HPDE6-E6E7 (cell line): ENCODE measurements around the gene SPRTN.

Experiments used
- DNase-seq: peaks from one replicate; pipeline ENCODE4 v3.0.0; 2011; ENCODE audit warnings: missing footprints; ENCODE audit errors: extremely low spot score

SPRTN gene

DNA sequence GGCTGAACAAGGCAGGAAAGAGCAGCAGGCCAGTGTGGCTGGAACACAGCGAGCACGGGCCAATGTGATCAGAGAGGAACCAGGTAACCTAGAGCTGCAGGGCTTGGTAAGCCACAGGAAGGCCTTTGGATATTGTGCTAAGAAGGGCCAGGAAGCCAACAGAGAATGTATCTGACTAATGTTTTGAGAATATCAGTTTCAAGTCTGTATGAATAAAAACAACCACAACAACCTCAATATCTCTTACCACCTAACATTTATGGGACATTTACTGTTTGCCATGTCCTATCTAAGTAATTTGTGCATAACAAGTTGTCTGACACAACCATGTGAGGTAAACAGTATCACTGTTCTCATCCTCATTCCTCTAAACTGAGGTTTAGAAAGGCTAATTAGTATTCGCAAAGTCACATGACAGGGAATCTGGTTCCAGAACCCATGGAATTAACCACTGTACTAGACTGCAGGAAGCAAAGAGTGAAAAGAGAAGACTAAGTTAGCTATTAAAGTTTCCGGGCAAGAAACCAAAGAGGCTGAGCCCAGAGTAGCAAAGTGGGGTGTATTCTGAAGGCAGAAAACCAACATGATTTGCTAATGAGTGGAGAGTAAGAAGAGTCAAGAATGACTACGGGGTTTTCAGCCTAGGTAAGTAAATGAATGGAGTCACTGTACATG is 38.9 kb downstream of the SPRTN start:
- no peak for DNase-seq

DNA sequence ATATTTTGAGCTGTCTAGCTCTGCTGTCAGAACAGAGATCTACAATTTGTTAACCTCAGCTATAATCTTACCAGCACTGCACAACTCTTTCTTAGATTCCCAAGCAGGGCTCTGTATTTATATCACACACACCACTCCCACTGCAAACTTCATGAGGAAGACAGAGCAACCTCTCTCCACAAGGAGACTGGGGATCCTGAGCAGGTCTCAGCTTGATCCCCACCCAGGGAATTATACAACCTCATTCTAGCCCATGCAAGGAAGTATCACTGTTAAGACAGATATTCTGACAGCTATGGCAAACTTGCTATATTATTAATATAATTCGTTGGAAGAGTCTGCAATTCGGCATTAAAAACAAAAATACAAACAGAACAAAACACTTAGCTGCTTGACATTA is 43.6 kb downstream of the SPRTN start:
- DNase-seq, result no peak

DNA sequence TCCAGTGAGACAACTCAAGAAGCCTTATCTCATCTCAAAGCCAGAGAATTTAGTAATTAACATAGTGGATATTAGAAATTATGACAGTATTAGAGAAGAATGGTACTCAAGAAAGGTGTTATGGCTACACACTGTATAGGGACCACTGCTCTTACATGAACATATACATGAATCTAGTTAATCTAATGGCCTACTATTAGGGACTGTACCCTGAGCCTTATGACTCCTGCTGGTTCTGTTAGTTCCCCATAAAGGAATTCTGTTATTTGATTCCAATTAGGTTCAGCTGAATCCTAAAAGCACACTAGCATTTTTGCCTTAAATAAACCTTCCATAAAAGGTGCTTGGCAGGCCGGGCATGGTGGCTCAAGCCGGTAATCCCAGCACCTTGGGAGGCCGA is 44.3 kb downstream of the SPRTN start:
- DNase-seq, result no peak

DNA sequence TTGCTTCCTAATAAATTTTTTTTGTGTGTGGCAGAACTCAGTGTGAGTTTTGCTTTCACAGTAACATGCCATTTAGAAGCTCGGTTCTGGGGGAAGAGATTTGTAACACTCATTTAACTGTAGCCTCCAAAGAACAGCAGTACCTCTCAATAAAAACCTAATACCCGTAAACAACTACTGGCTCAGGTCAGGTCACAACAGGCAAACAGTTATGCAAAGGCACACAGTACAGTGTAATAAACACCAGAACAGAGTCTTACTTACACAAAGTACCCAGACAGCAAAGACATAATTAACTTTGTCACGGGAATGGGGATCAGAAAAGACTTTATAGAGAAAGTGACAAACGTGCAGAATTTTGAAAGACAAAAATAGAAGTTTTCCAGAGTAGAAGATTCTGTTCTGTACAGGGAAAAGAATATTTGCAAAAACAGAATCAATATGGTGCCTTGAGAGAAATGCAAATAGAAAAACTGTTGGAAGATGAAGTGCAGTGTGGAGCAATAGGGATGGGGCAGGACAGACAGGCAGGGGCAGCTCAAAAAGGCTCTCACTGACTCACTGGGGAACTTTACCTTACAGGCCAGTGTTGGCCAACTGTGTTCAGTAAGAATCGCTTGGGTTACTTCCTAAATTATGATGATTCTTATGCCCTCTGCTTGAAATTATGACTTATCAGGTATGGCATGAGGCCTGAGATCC is 45.2 kb downstream of the SPRTN start:
- peak; percentile 37 for DNase-seq

DNA sequence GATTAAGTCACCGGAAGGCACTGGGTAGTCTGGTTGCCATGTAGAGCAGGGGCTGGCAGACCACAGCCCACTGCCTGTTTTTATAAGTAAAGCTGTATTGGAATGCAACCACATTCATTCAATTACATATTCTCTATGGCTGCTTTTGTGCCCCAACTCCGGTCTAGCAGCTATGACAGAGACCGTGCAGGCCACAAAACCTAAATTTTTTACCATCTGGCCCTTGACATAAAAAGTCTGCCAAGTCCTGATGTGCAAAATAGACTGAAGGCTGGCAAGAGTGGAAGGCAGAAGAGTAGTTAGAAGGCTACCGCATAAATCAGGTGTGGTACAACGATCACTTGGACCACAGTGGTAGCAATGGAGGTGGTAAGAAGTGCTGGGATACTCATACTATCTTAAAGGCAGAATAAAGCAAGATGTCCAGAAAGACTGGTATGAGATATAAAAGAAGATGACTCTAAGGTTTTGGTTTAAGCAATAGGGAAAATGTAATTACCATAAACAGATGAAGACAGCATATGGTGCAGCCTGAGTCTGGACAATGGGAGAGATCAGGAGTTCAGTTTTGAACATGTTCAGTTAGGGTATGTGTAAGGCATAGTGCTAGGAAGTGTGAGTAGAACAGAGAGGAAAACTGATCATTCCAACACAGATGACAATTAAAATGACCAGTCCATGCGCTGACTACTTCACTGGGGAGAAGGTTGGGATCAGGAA is 46.8 kb downstream of the SPRTN start:
- no peak for DNase-seq

DNA sequence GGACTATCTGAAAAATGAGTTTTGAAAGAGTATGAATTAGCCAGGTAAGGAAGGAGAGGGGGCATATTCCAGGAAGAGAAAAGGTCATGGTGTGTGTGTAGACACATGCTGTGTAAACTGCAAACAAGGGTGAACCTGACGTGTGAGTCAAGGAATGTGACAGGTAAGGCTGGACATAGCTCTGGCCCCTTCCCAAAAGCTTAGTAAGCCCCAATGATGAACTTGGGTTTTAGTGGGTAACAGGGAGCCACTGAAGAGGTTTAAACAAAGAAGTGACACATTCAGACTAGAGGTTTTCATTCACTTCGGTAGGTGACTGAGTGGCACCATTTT is 47.3 kb downstream of the SPRTN start:
- no peak for DNase-seq

DNA sequence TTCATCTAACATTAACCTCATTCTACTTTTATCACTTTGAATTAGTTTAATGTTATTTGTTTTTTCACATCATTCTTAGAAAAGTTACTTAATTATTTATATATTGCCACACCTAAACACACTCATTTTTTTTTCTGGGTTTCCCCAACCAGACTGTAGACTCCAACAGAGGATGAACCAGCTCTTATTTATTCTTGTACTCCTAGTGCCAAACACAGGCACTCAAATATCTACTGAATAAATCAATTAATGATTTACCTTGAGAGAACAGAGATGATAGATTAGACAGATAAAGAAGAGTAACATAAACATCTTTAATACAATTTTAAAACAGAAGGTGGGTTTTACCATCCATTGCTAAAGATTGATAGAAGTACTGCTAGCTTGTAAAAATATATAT is 48.4 kb downstream of the SPRTN start:
- DNase-seq, result no peak

DNA sequence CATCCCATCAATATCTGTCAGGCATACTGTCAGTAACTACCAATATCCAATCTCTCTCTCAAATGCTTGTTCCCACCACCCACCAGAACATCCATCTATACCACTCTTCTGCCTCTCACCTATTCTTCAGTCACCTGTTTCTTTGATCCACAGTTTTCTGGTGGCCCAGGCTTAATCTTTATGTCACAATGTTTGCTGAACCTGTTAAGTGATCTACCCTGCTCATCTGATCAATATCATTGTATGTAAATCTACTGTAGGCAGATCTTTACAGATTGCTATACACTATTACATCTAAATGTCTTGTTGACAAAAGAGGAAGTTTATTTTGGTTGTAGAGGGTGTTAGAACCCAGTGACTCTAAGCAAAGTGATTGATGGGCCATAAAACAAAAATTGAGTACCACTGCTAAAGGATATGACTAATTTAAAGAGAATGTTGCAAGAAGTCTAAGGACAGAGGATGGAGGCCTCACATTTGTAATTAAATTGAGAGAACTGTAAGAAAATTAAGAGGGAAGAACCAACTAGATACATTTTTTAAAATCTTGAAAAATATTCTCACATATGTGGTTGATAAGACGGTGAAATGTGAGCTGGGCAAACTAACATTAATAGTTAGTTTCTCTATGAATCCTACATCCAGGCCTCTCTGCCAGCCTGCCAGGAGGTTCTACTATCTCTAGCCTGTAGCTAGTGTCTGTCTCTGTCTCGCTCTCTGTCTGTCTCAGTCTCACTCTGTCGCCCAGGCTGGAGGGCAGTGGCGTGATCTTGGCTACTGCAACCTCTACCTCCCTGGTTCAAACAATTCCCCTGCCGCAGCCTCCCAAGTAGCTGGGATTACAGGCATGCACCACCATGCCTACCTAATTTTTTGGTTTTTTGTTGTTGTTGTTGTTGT is 49.9 kb downstream of the SPRTN start:
- no peak for DNase-seq

DNA sequence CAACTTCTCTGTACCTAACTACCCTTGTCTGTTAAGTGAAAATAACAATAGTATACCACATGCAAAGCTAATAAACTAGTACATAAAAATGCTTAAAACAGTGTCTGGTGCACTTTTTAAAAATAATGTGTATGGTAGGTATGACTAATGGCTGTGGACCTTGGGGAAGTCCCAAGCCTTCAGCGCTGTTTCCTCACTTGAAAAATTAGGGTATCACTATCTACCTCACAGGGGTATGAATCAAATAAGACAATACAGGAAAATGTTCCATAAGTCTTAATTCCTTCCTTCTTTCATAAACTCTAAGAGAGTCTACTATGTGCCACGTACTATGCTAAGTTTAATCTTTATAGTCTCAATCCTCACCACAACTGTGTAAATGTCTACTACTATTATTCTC is 52.0 kb downstream of the SPRTN start:
- DNase-seq, result no peak

DNA sequence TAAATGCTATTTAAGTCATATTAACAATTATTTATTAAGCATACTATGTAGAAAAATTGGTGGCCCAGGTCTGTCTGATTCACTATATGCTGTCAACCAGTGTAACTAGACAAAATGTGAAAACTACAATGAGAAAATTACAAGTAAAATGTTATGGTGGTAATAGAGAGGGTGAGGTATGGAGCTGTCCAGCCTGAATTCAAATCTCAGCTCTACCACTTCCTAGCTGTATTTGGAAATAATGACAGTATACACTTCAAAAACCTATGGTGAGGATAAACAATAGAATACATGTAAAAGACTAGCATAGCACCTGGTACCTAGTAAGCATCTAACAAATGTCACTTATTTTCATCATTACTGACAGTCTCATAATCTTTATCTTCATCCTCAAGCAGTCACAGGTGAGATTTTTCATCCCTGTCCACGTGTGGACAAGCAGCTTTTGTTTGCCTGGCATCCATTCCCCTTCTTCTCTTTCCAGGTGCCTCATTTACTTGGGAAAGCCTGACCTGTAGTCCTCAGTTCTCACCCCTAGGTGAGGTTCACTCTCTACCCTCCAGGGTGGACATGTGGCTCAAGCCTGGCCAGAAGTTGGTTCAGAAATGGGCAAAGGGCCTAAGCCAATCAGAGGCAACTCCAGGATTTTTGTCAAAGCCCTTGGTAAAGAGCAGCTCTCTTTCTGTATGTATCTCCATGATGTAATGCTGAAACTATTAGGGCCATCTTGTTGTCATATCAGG is 54.5 kb downstream of the SPRTN start:
- no peak for DNase-seq

DNA sequence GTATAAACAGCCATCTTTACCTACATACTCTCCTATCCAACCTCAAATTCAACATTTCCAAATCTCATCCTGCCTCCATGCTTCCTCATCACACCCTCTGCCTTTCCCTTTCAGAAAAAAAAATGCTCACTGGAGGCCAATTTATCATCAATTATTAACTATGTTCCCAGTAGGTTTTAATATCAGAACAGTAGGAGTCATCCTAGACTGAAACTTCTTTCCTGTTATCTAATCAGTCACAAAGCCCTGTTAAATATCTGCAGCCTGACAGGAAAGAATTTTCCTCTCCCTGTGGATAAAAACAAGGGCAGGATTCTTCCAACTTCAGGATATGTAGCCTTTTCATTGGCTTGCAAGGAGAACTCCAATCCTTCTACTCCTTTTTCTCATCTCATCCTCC is 55.6 kb downstream of the SPRTN start:
- DNase-seq, result no peak

DNA sequence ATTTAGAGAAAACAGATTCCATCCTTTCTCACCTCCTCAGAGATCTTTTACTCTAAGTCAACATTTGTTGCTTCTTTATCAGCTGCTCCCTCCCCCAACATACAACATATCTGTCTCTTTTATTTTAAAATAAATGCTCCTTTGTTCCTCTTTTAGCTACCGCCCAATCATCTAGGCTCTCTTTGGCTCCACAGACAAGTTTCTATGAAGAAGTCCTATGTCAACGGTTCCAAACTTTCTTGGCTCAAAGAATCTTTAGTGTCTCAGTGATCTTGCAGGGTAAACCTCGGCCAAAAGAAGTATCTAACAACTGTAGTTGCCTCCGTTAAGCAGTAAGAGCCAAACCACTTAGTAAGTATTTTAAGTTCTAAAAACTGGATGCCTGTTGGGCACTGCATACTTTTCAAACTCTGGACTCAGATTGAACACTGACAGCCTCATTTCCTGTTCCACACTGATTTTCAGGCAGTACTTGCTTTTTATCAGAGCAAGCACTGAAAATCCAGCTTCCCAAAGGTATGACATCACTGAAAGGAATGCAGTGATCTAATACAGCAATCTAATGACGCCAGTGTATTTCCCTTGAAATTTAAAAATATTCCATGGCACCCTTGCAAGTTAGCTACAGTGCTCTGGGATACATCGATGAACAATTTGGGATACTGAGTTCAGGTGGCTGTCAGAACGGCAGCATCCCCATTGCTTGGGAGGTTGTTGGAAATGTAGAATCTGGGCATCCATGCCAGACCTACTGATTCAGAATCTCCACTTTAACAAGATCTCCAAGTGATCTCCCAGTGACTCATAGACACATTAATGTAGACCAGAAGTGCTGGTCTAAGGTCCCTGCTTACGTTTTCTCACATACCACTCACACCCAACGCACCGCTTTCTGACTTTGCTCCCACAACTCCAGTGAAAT is 57.2 kb downstream of the SPRTN start:
- peak; percentile 64 for DNase-seq

DNA sequence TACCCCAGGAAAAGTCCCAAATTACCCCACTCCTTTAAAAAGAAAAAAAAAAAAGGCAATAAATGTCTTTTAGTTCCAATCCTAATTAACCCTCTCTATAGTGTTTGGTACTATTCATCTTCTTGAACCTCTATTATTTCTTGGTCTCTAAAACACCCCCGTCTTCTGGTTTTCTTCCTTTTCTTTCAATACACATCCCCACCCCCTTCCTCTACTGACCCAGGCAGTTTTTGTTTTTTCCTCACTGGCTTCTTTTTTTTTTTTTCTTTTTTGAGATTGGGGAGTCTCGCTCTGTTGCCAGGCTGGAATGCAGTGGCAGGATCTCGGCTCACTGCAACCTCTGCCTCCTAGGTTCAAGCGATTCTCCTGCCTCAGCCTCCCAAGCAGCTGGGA is 57.9 kb downstream of the SPRTN start:
- DNase-seq, result no peak

DNA sequence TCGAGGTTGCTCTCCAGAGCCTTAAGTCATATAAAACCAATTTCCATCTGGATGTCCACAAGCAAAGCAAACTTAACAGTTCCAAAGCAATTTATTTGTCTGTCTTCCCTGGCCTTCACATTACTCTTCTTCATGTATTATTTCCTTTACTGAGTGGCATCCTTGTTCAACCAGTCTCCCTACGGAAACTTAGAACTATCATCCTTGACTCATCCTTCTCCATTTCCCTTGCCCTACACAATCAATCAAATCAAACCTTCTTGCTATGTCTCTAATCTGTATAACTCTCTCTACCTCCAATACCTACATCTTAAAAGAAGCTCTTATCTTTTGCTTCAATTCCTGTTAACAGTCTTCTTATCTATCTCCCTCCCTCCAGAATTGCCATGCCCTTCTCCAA is 58.5 kb downstream of the SPRTN start:
- DNase-seq, result no peak

DNA sequence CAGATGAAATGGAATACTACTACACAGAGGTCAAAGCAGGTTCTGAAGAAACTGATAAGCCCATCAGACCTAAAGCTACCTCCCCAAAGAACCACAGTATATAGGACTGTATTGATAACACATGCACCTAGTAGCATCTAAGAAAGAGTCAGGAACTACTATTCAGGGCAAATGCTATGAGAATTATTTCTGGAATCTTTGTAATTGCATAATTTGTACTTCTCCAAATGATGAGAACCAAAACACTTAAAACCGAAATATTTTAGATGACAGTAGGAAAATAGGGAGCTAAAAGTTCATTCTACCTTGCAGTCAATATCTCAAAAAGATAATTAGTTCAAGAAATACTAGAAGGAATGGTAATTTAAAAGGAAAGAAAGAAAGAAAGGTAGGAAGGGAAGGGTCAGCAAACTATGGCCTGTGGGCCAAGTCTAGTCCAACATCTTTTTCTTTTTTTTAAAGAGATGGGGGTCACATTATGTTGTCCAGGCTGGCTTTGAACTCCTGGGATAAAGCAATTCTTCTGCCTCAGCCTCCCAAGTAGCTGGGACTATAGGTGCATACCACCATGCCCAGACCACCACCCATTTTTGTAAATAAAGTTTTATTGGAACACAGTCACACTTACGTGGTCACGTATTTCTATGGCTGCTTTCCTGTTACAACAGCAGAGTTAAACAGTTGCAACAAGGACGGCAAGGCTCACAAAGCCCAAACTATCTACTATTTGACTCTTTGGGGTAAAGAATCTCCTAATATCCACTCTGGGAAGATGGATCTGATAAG is 60.0 kb downstream of the SPRTN start:
- DNase-seq, result no peak

DNA sequence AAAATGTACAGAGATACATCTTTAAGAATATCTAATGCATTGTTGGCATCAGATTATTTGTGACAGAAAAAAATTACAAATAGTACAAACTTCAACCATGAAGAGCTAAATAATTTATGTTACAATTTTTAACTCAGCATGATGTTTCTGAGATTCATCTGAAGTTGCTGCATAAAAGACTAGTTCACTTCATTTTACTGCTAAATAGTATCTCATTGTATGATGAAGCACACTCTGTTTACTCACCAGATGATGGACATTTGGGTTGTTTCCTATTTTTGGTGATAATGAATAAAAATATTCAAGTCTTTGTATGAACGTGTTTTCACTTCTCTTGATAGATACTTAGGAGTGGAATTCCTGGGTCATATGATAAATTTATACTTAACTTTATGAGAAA is 63.4 kb downstream of the SPRTN start:
- DNase-seq, result no peak

DNA sequence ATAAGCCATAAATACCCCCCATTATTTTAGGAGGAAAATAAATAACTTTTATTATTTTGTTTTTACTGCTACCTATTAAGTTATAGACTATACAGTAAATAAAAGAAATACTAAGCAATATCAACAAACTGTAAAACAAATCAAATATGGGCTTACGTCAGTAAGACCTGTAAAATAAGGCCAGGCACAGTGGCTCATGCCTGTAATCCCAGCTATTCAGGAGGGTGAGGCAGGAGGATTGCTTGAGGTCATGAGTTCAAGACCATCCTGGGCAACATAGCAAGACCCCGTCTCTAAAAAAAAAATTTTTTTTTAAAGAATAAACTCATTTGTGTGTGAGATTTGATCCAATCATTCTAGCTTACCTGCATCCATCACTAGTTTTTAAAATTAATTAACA is 66.2 kb downstream of the SPRTN start:
- no peak for DNase-seq
